G401 (cell line): ENCODE results near the gene ADGRV1. TPM values are rescaled to one million over a fixed set of nuclear protein-coding genes. Genes with fewer than 3 reads are reported as not detected.
"Not testable (repeated sequence)": the region's sequence is repeated elsewhere in the genome, so short reads cannot be mapped to it uniquely, and the experiment has no call there.

Experiments
- DNase-seq: peaks from one replicate; pipeline ENCODE4 v3.0.0-alpha.2; 2015; ENCODE audit warnings: low spot score
- in situ Hi-C: cut with HindIII; loops from 2 replicates; pipeline ENCODE4 v1.10.0; 2016; ENCODE audit warnings: low sequenced_read_pairs, mixed read lengths
- total RNA-seq: library from RNA; depleted of rRNA; stranded (reverse); fragments of >200 nt; shearing (Covaris generic); gene quantifications from 2 replicates; pipeline ENCODE4 v1.2.3, GENCODE V29; 2014

The ADGRV1 gene
- total RNA-seq, 1 experiment from 2014 or later = not detected

DNA sequence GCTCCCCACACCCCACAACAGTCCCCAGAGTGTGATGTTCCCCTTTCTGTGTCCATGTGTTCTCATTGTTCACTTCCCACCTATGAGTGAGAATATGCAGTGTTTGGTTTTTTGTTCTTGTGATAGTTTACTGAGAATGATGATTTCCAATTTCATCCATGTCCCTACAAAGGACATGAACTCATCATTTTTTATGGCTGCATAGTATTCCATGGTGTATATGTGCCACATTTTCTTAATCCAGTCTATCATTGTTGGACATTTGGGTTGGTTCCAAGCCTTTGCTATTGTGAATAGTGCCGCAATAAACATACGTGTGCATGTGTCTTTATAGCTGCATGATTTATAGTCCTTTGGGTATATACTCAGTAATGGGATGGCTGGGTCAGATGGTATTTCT lies 127.8 kb downstream of the ADGRV1 start:
- in situ Hi-C loops, DNase-seq: not testable (repeated sequence)

DNA sequence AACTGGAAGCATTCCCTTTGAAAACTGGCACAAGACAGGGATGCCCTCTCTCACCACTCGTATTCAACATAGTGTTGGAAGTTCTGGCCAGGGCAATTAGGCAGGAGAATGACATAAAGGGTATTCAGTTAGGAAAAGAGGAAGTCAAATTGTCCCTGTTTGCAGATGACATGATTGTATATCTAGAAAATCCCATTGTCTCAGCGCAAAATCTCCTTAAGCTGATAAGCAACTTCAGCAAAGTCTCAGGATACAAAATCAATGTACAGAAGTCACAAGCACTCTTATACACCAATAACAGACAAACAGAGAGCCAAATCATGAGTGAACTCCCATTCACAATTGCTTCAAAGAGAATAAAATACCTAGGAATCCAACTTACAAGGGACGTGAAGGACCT lies 128.9 kb downstream of the ADGRV1 start:
- in situ Hi-C loops, DNase-seq: not testable (repeated sequence)

DNA sequence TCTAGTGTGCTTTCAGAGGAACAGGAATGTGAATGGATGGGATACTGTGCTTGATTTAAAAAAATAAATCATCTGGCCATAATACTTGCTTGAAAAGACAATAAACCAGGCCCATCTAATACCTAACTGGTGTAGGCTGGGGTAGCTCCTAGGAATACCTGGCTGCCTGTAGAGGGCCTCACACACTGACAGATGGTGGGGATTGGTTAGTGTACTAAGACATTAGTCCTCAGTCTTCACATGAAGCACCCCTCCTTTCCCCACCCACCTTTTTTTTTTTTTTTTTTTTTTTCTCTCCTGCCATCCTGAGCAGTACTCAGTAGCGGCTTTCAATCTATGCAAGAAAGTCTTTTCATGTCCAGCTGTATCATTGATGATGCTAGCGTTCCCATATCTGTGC lies 130.5 kb downstream of the ADGRV1 start:
- DNase-seq = no peak
- in situ Hi-C loops = no loop called here

DNA sequence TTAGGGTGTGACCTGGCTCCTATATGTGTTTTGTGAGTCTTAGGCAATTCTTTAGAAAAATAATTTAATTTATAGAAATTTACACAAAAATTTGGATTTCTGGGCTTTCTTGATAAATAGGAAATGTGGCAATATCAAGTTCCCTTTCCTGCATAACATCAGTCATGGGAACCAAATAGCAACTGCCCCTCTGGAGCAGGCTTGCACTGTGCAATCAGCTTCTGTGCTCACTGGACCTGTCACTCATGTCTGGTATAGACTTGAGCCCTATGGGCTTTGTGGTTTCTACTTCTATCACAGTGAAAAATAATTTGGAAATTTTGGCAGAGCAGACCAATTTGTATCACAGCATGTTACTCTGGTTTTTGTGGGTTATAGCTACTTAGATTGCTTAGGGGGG lies 131.7 kb downstream of the ADGRV1 start:
- DNase-seq = no peak
- in situ Hi-C loops = no loop called here

DNA sequence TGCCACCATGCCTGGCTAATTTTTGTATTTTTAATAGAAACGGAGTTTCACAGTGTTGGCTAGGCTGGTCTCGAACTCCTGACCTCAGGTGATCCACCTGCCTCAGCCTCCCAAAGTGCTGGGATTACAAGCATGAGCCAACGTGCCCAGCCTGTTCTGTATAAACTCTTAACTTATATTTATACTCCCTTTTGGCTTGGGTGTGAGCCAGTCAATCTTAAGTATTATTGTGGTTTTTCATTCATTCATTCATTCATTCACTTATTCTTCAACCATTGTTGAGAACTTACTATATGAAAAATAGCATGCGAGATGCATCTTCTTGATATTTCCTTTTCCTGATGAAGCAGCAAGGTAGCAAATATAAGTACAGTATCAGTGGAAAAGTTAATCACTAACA lies 132.9 kb downstream of the ADGRV1 start:
- DNase-seq = no peak

DNA sequence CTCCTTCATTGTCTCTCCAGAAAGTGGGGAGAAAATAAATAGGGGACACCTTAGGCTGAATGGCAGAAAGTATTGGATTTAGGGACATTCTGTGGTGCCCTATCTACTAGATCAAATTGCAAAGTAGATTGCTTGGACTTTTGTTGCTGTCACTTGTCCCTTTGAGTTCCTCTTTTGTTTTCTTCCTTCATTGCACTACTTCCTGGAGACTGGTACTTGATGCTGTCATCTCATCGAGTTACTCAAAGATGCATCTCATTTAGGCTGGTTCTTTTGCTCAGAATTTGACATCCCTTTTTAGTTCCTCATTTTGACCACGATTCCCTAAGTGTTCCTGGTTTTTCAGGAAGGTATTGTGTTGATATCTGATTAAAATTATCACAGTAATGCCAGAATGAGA lies 137.6 kb downstream of the ADGRV1 start:
- in situ Hi-C loops = no loop called here

More for the DNA sequence above, 132.9 kb downstream of the ADGRV1 start:
- in situ Hi-C loops = no loop called here

GRCh38 chr5:90700299-90700698 lies 141.7 kb downstream of the ADGRV1 start:
- no peak for DNase-seq
- in situ Hi-C loops = no loop called here

More for the DNA sequence above, 137.6 kb downstream of the ADGRV1 start:
- DNase-seq = no peak

DNA sequence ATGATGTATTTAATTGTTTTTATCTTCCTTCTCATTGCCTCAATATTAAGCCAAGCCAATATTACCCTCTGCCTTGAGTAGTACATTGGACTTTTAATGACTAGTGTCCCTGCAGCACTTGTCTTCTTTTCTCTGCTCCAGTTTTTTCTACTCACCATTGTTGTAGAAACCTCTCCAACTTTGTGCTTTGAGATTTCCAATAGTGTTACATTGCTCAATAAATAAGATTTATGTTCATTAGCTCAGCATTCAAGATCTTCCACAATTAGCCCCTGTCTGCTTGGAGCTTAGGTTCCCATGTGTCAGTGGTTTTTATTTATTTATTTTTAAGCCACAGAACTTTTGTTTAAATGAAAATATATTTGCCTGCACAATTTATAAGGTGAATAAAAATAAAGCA lies 145.3 kb downstream of the ADGRV1 start:
- no peak for DNase-seq
- in situ Hi-C loops = no loop called here

GRCh38 chr5:90707698-90708097 lies 149.1 kb downstream of the ADGRV1 start:
- in situ Hi-C loops = no loop called here

DNA sequence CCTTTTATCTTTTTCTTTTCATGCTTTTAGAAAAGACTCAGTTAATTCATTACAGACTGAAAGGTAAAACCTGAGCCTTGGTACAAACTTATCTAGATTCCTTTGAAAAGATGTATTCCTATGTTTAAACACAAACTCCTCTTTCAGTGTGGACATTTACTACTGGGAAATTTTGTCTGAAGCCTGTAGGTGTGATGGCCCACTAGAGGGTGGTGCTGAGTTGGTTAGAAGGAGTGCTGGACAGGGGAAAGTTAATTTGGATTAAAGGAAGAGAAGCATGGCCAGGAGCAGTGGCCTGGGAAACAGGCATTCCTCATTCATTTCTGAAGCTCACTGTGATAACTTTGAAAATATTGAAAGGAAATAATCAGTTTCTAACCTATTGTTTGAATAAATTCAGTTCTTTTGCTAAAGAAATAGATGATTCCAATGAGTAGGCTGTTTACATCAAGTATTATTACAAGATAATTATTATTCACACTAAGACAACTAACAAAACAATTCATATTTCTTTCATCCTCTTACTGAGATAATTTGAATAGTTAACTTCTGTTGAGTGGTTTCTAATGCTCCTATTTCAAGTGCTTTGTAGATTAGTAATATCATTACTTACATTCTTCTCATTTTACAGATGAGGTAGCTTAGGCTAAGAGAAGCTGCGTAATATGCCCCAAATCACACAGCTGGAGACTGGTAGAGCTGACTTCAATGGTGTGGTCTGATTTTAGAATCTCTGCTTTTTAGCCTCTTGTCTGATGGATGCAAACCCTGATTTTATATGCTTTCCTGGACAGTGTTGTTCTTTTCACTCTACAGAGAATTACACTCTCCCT lies 150.9 kb downstream of the ADGRV1 start:
- in situ Hi-C loops = no loop called here
- DNase-seq = peak; percentile 54

More at GRCh38 chr5:90707698-90708097, 149.1 kb downstream of the ADGRV1 start:
- DNase-seq = no peak

- DNase-seq = no peak
- in situ Hi-C loops = no loop called here
Measured at GRCh38 chr5:90718387-90718786, 159.8 kb downstream of the ADGRV1 start.

- no peak for DNase-seq
- in situ Hi-C loops = no loop called here
Measured at GRCh38 chr5:90739567-90739966, 181.0 kb downstream of the ADGRV1 start.

GRCh38 chr5:90740244-90740799 lies 181.7 kb downstream of the ADGRV1 start:
- no peak for DNase-seq
- in situ Hi-C loops = no loop called here

DNA sequence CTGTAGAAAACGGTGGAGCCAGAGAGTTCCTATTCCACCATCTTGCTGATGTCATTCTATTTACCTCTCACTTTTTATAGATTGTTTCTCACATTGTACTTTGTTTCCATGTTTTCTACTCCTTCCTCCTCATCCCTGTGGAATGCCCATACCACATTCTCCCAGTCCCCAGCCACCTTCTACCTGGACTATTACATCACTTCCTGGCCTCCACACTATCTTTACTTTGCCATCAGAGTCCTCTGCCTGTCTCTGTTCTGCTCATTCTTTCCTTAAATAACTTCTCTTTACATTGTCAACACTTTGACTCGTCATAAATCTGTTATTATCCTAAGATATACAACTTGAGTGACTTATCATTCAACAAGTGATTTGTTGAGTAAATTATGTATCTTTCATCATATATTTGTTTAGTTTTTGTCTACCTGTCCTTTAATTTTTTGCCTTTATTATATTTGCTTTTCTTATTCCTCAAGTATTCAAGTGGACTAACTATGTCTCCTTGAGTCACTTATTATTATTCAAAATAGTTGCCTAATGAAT lies 182.5 kb downstream of the ADGRV1 start:
- in situ Hi-C loops = no loop called here
- DNase-seq = no peak

DNA sequence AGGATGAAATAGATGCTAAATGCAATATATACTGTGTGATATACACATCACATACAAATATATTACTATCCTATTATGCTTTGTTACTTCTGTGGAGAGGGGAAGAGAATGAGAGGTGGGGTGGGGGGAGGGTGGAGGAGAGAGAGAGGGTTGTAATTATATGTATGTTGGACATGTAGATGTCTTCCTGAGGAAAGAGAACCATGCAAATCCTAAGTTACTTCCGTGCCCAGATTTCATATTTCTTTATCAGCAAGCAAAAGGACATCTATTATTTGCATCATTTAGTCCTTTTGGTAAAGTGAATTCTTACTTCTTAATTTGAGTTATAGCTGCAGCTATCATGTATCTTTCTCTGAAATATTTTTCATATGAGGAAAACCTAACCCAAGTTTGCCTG lies 187.5 kb downstream of the ADGRV1 start:
- DNase-seq = no peak
- in situ Hi-C loops = no loop called here

DNA sequence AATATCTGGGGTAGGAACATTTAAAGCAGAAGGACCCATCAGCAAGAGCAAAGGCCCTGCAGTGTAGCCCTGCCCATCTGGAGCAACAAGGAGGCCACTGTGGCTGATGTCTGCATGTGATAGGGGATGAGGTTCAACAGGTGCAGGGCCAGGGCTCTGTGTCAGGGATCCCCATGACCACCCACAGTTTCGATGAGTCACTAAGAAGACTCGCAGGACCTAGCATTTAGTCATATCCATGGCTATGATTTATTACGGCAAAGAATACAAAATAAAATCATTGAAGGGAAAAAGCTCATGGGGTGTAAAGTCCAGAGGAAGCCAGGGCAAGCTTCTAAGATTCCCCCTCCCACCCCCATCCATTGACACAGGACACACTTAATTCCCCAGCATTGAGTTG lies 188.6 kb downstream of the ADGRV1 start:
- DNase-seq = no peak
- in situ Hi-C loops = no loop called here

- in situ Hi-C loops = no loop called here
- DNase-seq = no peak
Measured at GRCh38 chr5:90747693-90748092, 189.1 kb downstream of the ADGRV1 start.

- DNase-seq = no peak
- in situ Hi-C loops = no loop called here
Measured at GRCh38 chr5:90759119-90759518, 200.5 kb downstream of the ADGRV1 start.

GRCh38 chr5:90767710-90768109 lies 209.1 kb downstream of the ADGRV1 start:
- no peak for DNase-seq
- in situ Hi-C loops = no loop called here

GRCh38 chr5:90770006-90770541 lies 211.5 kb downstream of the ADGRV1 start:
- in situ Hi-C loops, DNase-seq: not testable (repeated sequence)
